MCF 10A (cell line): ENCODE results near the gene RAI14. TPM values are rescaled to one million over a fixed set of nuclear protein-coding genes. Genes with fewer than 3 reads are reported as not detected.
A peak's percentile ranks its signal among the peaks of the same experiment; 100 is the strongest.

Experiments
- BruUV-seq: library from RNA; stranded (reverse); fragments of 400-500 nt; replicated peaks from 2 replicates; lab custom pipeline; 2021; lab: Mats Ljungman, UMichigan
- CTCF ChIA-PET: fragments of 300-600 bp; sonication (Branson Sonifier 250); formaldehyde crosslinking; extraction: SDS; loops from one replicate; lab custom pipeline; 2021; ENCODE audit warnings: antibody characterized with exemption, inconsistent platforms; lab: Yijun Ruan, JAX
- POLR2A ChIA-PET: fragments of 300-600, 350-650 bp; sonication (Branson Sonifier 250); formaldehyde crosslinking; extraction: SDS; loops from one replicate; lab custom pipeline; 2020; ENCODE audit warnings: antibody characterized with exemption, inconsistent platforms; lab: Yijun Ruan, JAX
- DNase-seq: peaks from one replicate; pipeline ENCODE4 v3.0.0-alpha.2; 2018; ENCODE audit not compliant: unreplicated experiment
- H3K27ac Mint-ChIP-seq: one replicate; pipeline ENCODE4 v1.8.0; 2022; ENCODE audit warnings: mild to moderate bottlenecking, low read depth, mixed read lengths; ENCODE audit not compliant: unreplicated experiment
- H3K27me3 Mint-ChIP-seq: one replicate; pipeline ENCODE4 v1.8.0; 2022; ENCODE audit warnings: mixed read lengths; ENCODE audit not compliant: insufficient read depth, unreplicated experiment
- H3K36me3 Mint-ChIP-seq: one replicate; pipeline ENCODE4 v1.8.0; 2022; ENCODE audit warnings: mild to moderate bottlenecking, moderate library complexity, mixed read lengths; ENCODE audit not compliant: insufficient read depth, unreplicated experiment
- H3K4me1 Mint-ChIP-seq: one replicate; pipeline ENCODE4 v1.8.0; 2022; ENCODE audit warnings: mixed read lengths; ENCODE audit not compliant: insufficient read depth, unreplicated experiment
- H3K4me3 Mint-ChIP-seq: one replicate; pipeline ENCODE4 v1.8.0; 2022; ENCODE audit warnings: mild to moderate bottlenecking, moderate library complexity, mixed read lengths; ENCODE audit not compliant: unreplicated experiment
- H3K9me3 Mint-ChIP-seq: one replicate; pipeline ENCODE4 v1.8.0; 2022; ENCODE audit warnings: mixed read lengths; ENCODE audit not compliant: unreplicated experiment
- CTCF ChIP-seq: fragments of 200-600 bp; IDR thresholded peaks from one replicate; pipeline ENCODE4 v1.8.0; 2022; ENCODE audit warnings: antibody characterized with exemption, mild to moderate bottlenecking; ENCODE audit not compliant: unreplicated experiment
- intact Hi-C: fragments of 100-400 bp; cut with micrococcal nuclease; formaldehyde crosslinking; loops from 2 replicates; pipeline ENCODE4 v1.14.1; 2022
- total RNA-seq: library from RNA; stranded (reverse); gene quantifications from 2 replicates; pipeline ENCODE4 v1.2.3, GENCODE V29; 2022

The RAI14 gene
- total RNA-seq, 1 experiment from 2014 or later = 47.6 TPM

GRCh38 chr5:34857894-34858293 is 201.8 kb downstream of the RAI14 start:
- TF ChIP-seq CTCF = no peak
- Mint-ChIP-seq H3K27me3 (no peaks in the 10 kb centered on the region), H3K27ac (no peak overlapping the region), H3K36me3 (no peaks in the 10 kb centered on the region), H3K9me3 (no peaks in the 10 kb centered on the region), H3K4me1 (peaks cover 6% of the 10 kb centered on the region), H3K4me3 (no peak overlapping the region)
- intact Hi-C loops = no loop called here
- POLR2A ChIA-PET = no interaction called here
- no TSS peak for BruUV-seq
- no peak for DNase-seq
- CTCF ChIA-PET = interaction anchor here (0.7 kb wide), 1 partner anchor 655 kb away, joined by 4 read pairs; no protein-coding TSS in a partner anchor

- Mint-ChIP-seq H3K27ac (no peak overlapping the region), H3K9me3 (no peaks in the 10 kb centered on the region)
- BruUV-seq = no TSS peak
Observed at GRCh38 chr5:34858790-34859189, 202.7 kb downstream of the RAI14 start.

GRCh38 chr5:34859253-34859652 is 203.1 kb downstream of the RAI14 start:
- Mint-ChIP-seq H3K4me3 (no peak overlapping the region), H3K27ac (no peak overlapping the region), H3K36me3 (no peaks in the 10 kb centered on the region), H3K4me1 (peaks cover 6% of the 10 kb centered on the region), H3K9me3 (no peaks in the 10 kb centered on the region), H3K27me3 (no peaks in the 10 kb centered on the region)
- DNase-seq = no peak
- POLR2A ChIA-PET = no interaction called here
- intact Hi-C loops = no loop called here
- TF ChIP-seq CTCF = no peak
- CTCF ChIA-PET = interaction anchor here (0.6 to 1.1 kb wide), 3 partner anchors 336 to 538 kb away, joined by 3 to 4 read pairs (median 3); no protein-coding TSS in a partner anchor
- no TSS peak for BruUV-seq

More at GRCh38 chr5:34858790-34859189, 202.7 kb downstream of the RAI14 start:
- peak; percentile 4 for DNase-seq
- Mint-ChIP-seq H3K27me3 (no peaks in the 10 kb centered on the region), H3K36me3 (no peaks in the 10 kb centered on the region), H3K4me3 (no peak overlapping the region), H3K4me1 (peaks cover 6% of the 10 kb centered on the region)
- POLR2A ChIA-PET = no interaction called here
- no peak for TF ChIP-seq CTCF
- CTCF ChIA-PET = interaction anchor here (0.6 kb wide), 1 partner anchor 367 kb away, joined by 3 read pairs; no protein-coding TSS in a partner anchor
- intact Hi-C loops = no loop called here

- Mint-ChIP-seq H3K9me3 (no peaks in the 10 kb centered on the region), H3K4me3 (no peak overlapping the region), H3K4me1 (no peaks in the 10 kb centered on the region), H3K27me3 (no peaks in the 10 kb centered on the region), H3K27ac (no peak overlapping the region), H3K36me3 (no peaks in the 10 kb centered on the region)
- ChIA-PET POLR2A (no interaction called here), CTCF (no interaction called here)
- TF ChIP-seq CTCF = no peak
- DNase-seq = no peak
- intact Hi-C loops = no loop called here
- no TSS peak for BruUV-seq
Observed at GRCh38 chr5:34863946-34864345, 207.8 kb downstream of the RAI14 start.
